Progenitor cell of endocrine pancreas (in vitro differentiated cells): ENCODE data around the gene POLR3C. TPM values are rescaled to one million over a fixed set of nuclear protein-coding genes. Genes with fewer than 3 reads are reported as not detected.

Source experiments
- DNase-seq: peaks from one replicate; pipeline ENCODE4 v3.0.0; 2021; ENCODE audit warnings: low spot score; ENCODE audit not compliant: unreplicated experiment
- H3K27ac Mint-ChIP-seq: 2 replicates; pipeline ENCODE4 v1.8.0; 2021; ENCODE audit warnings: mild to moderate bottlenecking, moderate library complexity, mixed read lengths
- H3K27me3 Mint-ChIP-seq: 2 replicates; pipeline ENCODE4 v1.8.0; 2021; ENCODE audit warnings: mixed read lengths
- H3K36me3 Mint-ChIP-seq: 2 replicates; pipeline ENCODE4 v1.8.0; 2022; ENCODE audit warnings: mixed read lengths; ENCODE audit not compliant: insufficient read depth
- H3K4me1 Mint-ChIP-seq: 2 replicates; pipeline ENCODE4 v1.8.0; 2021; ENCODE audit warnings: low read depth, mixed read lengths
- H3K4me3 Mint-ChIP-seq: 2 replicates; pipeline ENCODE4 v1.8.0; 2021; ENCODE audit warnings: low read depth, mild to moderate bottlenecking, moderate library complexity, mixed read lengths
- H3K9me3 Mint-ChIP-seq: 2 replicates; pipeline ENCODE4 v1.8.0; 2021; ENCODE audit warnings: low read depth, mixed read lengths
- total RNA-seq: library from RNA; stranded (reverse); gene quantifications from 2 replicates; pipeline ENCODE4 v1.2.1, GENCODE V29; 2021
- TF ChIP-seq, protein P1 (sequence below): fragments of 200-600 bp; sonication (generic); IDR thresholded peaks from one replicate; pipeline ENCODE4 v1.5.0; 2021; ENCODE audit warnings: antibody characterized with exemption, mild to moderate bottlenecking; ENCODE audit not compliant: unreplicated experiment

POLR3C gene
- total RNA-seq, 1 donor from 2014 or later, result 34.0 TPM

GRCh38 chr1:145887631-145888030, 63.6 kb downstream of the POLR3C start:
- H3K27me3 Mint-ChIP-seq, result peaks cover 36% of the 10 kb centered on the region
- no peak for DNase-seq
- TF ChIP-seq, protein P1, sequence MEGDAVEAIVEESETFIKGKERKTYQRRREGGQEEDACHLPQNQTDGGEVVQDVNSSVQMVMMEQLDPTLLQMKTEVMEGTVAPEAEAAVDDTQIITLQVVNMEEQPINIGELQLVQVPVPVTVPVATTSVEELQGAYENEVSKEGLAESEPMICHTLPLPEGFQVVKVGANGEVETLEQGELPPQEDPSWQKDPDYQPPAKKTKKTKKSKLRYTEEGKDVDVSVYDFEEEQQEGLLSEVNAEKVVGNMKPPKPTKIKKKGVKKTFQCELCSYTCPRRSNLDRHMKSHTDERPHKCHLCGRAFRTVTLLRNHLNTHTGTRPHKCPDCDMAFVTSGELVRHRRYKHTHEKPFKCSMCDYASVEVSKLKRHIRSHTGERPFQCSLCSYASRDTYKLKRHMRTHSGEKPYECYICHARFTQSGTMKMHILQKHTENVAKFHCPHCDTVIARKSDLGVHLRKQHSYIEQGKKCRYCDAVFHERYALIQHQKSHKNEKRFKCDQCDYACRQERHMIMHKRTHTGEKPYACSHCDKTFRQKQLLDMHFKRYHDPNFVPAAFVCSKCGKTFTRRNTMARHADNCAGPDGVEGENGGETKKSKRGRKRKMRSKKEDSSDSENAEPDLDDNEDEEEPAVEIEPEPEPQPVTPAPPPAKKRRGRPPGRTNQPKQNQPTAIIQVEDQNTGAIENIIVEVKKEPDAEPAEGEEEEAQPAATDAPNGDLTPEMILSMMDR, result no peak
- H3K9me3 Mint-ChIP-seq, result no peaks in the 10 kb centered on the region
- H3K27ac Mint-ChIP-seq, result peak overlapping the region; percentile 86
- peaks cover 29% of the 10 kb centered on the region for H3K4me1 Mint-ChIP-seq
- H3K4me3 Mint-ChIP-seq, result peak overlapping the region; percentile 14
- no peaks in the 10 kb centered on the region for H3K36me3 Mint-ChIP-seq

DNA sequence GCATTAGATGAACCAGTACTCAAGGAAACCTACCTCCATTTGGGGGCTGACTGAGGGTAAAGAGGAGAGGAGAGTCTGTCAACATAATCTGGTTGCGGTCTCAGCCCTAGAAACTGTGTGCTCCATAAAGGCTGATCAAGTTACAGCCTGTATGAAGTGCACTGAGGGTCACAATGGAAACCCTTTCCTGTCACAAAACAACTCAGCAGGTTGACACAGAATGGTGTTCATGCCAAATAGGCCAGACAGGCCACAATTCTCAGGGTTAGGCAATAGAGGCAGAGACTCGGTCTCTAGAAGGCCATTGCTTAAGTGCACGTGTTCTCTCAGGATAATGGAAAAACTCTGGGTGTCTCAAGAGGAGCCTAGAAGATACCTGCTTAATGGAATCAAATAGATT, 65.7 kb downstream of the POLR3C start:
- H3K9me3 Mint-ChIP-seq, result no peaks in the 10 kb centered on the region
- peaks cover 33% of the 10 kb centered on the region for H3K4me1 Mint-ChIP-seq
- DNase-seq, result no peak
- H3K27ac Mint-ChIP-seq, result no peak overlapping the region
- H3K36me3 Mint-ChIP-seq, result no peaks in the 10 kb centered on the region
- H3K4me3 Mint-ChIP-seq, result no peak overlapping the region
- TF ChIP-seq, protein P1, result no peak
- peaks cover 17% of the 10 kb centered on the region for H3K27me3 Mint-ChIP-seq

DNA sequence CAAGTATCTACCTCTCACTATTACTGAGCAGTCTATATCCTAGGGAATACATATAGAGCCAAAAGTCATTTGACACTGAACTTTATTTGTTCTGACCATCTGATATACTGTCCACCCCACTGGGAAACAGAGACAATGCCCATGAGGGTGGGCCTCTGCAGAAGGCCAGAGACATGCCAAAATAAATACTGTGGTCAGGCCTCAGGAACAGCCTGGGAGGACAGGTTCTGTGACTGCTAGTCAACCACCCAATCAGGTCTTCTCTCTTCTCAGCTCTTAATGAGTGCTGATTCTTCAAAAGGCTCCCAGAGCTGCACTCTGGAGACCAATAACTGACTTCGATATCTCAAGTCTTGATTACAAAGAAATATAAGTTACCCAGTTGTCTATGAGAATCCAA, 67.1 kb downstream of the POLR3C start:
- Mint-ChIP-seq H3K4me3 (no peak overlapping the region), H3K27me3 (peaks cover 8% of the 10 kb centered on the region), H3K27ac (peak overlapping the region; percentile 45), H3K36me3 (no peaks in the 10 kb centered on the region), H3K4me1 (peaks cover 33% of the 10 kb centered on the region), H3K9me3 (no peaks in the 10 kb centered on the region)
- DNase-seq, result no peak
- TF ChIP-seq, protein P1, result no peak

- TF ChIP-seq, protein P1, result no peak
- Mint-ChIP-seq H3K27ac (peak overlapping the region; percentile 94), H3K36me3 (no peaks in the 10 kb centered on the region), H3K27me3 (peaks cover 1% of the 10 kb centered on the region), H3K4me1 (peaks cover 29% of the 10 kb centered on the region), H3K9me3 (no peaks in the 10 kb centered on the region), H3K4me3 (peak overlapping the region; percentile 51)
- DNase-seq, result peak; percentile 89
Measured at GRCh38 chr1:145891587-145892485, 67.8 kb downstream of the POLR3C start.

DNA sequence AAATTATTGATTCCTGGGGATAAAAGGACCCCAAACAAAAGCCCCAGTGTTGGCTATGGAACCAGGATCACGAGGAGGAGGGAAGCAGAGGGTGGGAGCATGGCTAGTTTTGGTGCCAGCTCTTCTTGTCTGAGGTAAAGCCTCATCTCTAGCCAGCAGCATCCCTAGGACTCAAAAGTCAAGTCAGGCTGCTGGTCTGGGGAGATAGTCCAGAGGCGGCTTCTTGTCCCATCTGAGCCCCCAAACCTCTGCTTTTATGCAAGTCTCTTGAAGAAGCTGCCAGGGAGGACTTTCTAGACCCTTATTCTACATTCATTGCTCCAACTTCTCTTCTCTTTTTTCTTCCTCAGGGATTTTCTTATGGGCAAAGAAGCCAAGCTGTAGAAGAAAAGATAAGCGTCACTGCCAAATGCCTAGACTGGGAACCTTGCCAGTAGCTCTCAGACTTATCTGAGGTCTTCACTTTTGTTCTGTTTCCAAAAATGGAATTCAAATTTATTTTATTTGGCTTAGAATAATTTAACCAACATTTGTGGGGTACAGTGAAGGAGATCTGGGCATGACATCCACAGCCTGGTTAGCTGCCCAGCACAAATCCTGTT, 68.6 kb downstream of the POLR3C start:
- Mint-ChIP-seq H3K9me3 (no peaks in the 10 kb centered on the region), H3K36me3 (no peaks in the 10 kb centered on the region), H3K27ac (peak overlapping the region; percentile 94), H3K27me3 (no peaks in the 10 kb centered on the region), H3K4me3 (peak overlapping the region; percentile 51), H3K4me1 (peaks cover 24% of the 10 kb centered on the region)
- TF ChIP-seq, protein P1, result no peak
- no peak for DNase-seq
